SK-N-SH (cell line): ENCODE measurements around the gene SDK1. TPM values are rescaled to one million over a fixed set of nuclear protein-coding genes. Genes with fewer than 3 reads are reported as not detected.

ENCODE experiments used
- CTCF ChIA-PET: fragments of 300-600, 350-600 bp; formaldehyde crosslinking; extraction: SDS; loops from one replicate; lab custom pipeline; 2021; lab: Yijun Ruan, JAX
- POLR2A ChIA-PET: fragments of 350-600 bp; sonication (Branson Sonifier 250); formaldehyde crosslinking; extraction: SDS; loops from one replicate; lab custom pipeline; 2020; ENCODE audit warnings: antibody characterized with exemption, inconsistent platforms; lab: Yijun Ruan, JAX
- DNase-seq: peaks from one replicate; pipeline ENCODE4 v3.0.0; 2012
- H2AFZ ChIP-seq: fragments of 200-600 bp; sonication (generic); 2 replicates; pipeline ENCODE4 v1.8.1; 2016; ENCODE audit warnings: antibody characterized with exemption, mild to moderate bottlenecking, low read depth
- H3F3A ChIP-seq: fragments of 200-600 bp; sonication (generic); replicated peaks from 2 replicates; pipeline ENCODE3; 2016; ENCODE audit warnings: antibody characterized with exemption, mild to moderate bottlenecking; ENCODE audit not compliant: insufficient read depth
- H3K27ac ChIP-seq, 2 experiments: fragments of 200-500 bp in 1 of 2; fragments of 200-600 bp in 1 of 2; sonication (Bioruptor generic) in 1 of 2; sonication (generic), shearing (Covaris generic) in 1 of 2; 2 replicates each; pipeline versions ENCODE4 v1.5.1 to v1.6.1; 2014 to 2016; ENCODE audit warnings: low read depth in 2 of 2, inconsistent platforms in 1 of 2, low read length in 1 of 2, mild to moderate bottlenecking in 1 of 2, mixed read lengths in 1 of 2
- H3K27me3 ChIP-seq: fragments of 200-600 bp; sonication (generic), shearing (Covaris generic); 2 replicates; pipeline ENCODE4 v1.6.1; 2016; ENCODE audit warnings: mixed run types; ENCODE audit not compliant: insufficient read depth
- H3K36me3 ChIP-seq, 2 experiments: fragments of 200-500 bp in 1 of 2; fragments of 200-600 bp in 1 of 2; sonication (Bioruptor generic) in 1 of 2; sonication (generic) in 1 of 2; replicated peaks in 1 of 2; 2 replicates each; pipeline versions ENCODE3 to v1.5.1; 2014 to 2016; ENCODE audit warnings: low read length in 1 of 2, mild to moderate bottlenecking in 1 of 2; ENCODE audit not compliant: insufficient read depth in 2 of 2, control insufficient read depth in 1 of 2
- H3K4me1 ChIP-seq, 2 experiments: fragments of 200-500 bp in 1 of 2; fragments of 200-600 bp in 1 of 2; sonication (Bioruptor generic) in 1 of 2; sonication (generic), shearing (Covaris generic) in 1 of 2; 2 replicates each; pipeline versions ENCODE4 v1.5.1 to v1.6.1; 2014 to 2016; ENCODE audit warnings: low read depth in 1 of 2, low read length in 1 of 2, mixed run types in 1 of 2; ENCODE audit not compliant: insufficient read depth in 2 of 2, control insufficient read depth in 1 of 2
- H3K4me2 ChIP-seq: fragments of 200-600 bp; sonication (generic), shearing (Covaris generic); 2 replicates; pipeline ENCODE4 v1.6.1; 2017; ENCODE audit warnings: mixed run types
- H3K4me3 ChIP-seq, 2 experiments: fragments of 200-500 bp in 1 of 2; fragments of 200-600 bp in 1 of 2; sonication (Bioruptor generic) in 1 of 2; sonication (generic), shearing (Covaris generic) in 1 of 2; 2 replicates each; pipeline versions ENCODE4 v1.5.1 to v1.8.1; 2014 to 2016; ENCODE audit warnings: low read depth in 2 of 2, inconsistent platforms in 1 of 2, low read length in 1 of 2, mild to moderate bottlenecking in 1 of 2, mixed read lengths in 1 of 2, moderate library complexity in 1 of 2
- H3K79me2 ChIP-seq: fragments of 200-600 bp; sonication (generic); 2 replicates; pipeline ENCODE4 v1.8.1; 2017; ENCODE audit warnings: mild to moderate bottlenecking; ENCODE audit not compliant: insufficient read depth
- H3K9ac ChIP-seq: fragments of 200-600 bp; sonication (generic); 2 replicates; pipeline ENCODE4 v1.6.1; 2017; ENCODE audit warnings: mixed run types
- H3K9me2 ChIP-seq: fragments of 200-600 bp; sonication (generic); 2 replicates; pipeline ENCODE4 v1.6.1; 2017; ENCODE audit warnings: mixed run types
- H3K9me3 ChIP-seq: fragments of 200-600 bp; sonication (generic); 2 replicates; pipeline ENCODE4 v1.6.1; 2017; ENCODE audit warnings: mixed run types, mild to moderate bottlenecking, moderate library complexity
- H4K20me1 ChIP-seq: fragments of 200-600 bp; sonication (generic); 2 replicates; pipeline ENCODE4 v1.6.1; 2017; ENCODE audit warnings: mild to moderate bottlenecking, mixed run types; ENCODE audit not compliant: insufficient read depth
- FOSL2 ChIP-seq: IDR thresholded peaks from 2 replicates; pipeline ENCODE4 v1.4.0; 2012; ENCODE audit warnings: low read depth, mild to moderate bottlenecking, moderate library complexity, borderline replicate concordance
- FOXJ3 ChIP-seq: sonication (generic); formaldehyde crosslinking; IDR thresholded peaks from 2 replicates; pipeline ENCODE4 v1.5.1; 2020; ENCODE audit warnings: mild to moderate bottlenecking, missing genetic modification reagents
- GABPA ChIP-seq: IDR thresholded peaks from 2 replicates; pipeline ENCODE4 v1.4.0; 2012; ENCODE audit warnings: low read depth, mild to moderate bottlenecking
- GATA2 ChIP-seq: sonication (generic); formaldehyde crosslinking; IDR thresholded peaks from 2 replicates; pipeline ENCODE4 v1.5.0; 2020; ENCODE audit warnings: mild to moderate bottlenecking, missing genetic modification reagents
- MXI1 ChIP-seq: IDR thresholded peaks from 2 replicates; pipeline ENCODE4 v1.6.1; 2012; ENCODE audit warnings: mild to moderate bottlenecking, low read depth, low read length, improper control_type of control experiment
- NRF1 ChIP-seq: IDR thresholded peaks from 2 replicates; pipeline ENCODE4 v1.6.1; 2012; ENCODE audit warnings: low read depth, mild to moderate bottlenecking, low read length
- RAD21 ChIP-seq: IDR thresholded peaks from 2 replicates; pipeline ENCODE4 v1.6.1; 2012; ENCODE audit warnings: mild to moderate bottlenecking, low read length
- RCOR1 ChIP-seq: fragments of 150-350 bp; IDR thresholded peaks from 2 replicates; pipeline ENCODE4 v1.6.1; 2017; ENCODE audit warnings: antibody characterized with exemption, low read length
- RFX5 ChIP-seq: IDR thresholded peaks from 2 replicates; pipeline ENCODE4 v1.6.1; 2012; ENCODE audit warnings: mild to moderate bottlenecking, improper control_type of control experiment, low read length
- RXRA ChIP-seq: IDR thresholded peaks from 2 replicates; pipeline ENCODE4 v1.4.0; 2012; ENCODE audit warnings: low read depth, mild to moderate bottlenecking, borderline replicate concordance
- SIN3A ChIP-seq: IDR thresholded peaks from 2 replicates; pipeline ENCODE4 v1.6.1; 2012; ENCODE audit warnings: low read depth, mild to moderate bottlenecking, low read length, moderate library complexity, borderline replicate concordance
- SMC3 ChIP-seq: IDR thresholded peaks from 2 replicates; pipeline ENCODE4 v1.6.1; 2012; ENCODE audit warnings: low read depth, low read length, improper control_type of control experiment
- TAF1 ChIP-seq: IDR thresholded peaks from 2 replicates; pipeline ENCODE4 v1.6.1; 2012; ENCODE audit warnings: low read depth, mild to moderate bottlenecking, low read length, moderate library complexity, borderline replicate concordance
- TCF12 ChIP-seq: IDR thresholded peaks from 2 replicates; pipeline ENCODE4 v1.4.0; 2012
- TEAD4 ChIP-seq: IDR thresholded peaks from 2 replicates; pipeline ENCODE4 v1.4.0; 2012; ENCODE audit warnings: mild to moderate bottlenecking, borderline replicate concordance; ENCODE audit not compliant: insufficient read depth
- USF2 ChIP-seq: fragments of 150-350 bp; IDR thresholded peaks from 2 replicates; pipeline ENCODE4 v1.6.1; 2017; ENCODE audit warnings: antibody characterized with exemption, low read length, low read depth, borderline replicate concordance
- YY1 ChIP-seq: IDR thresholded peaks from 2 replicates; pipeline ENCODE4 v1.4.0; 2012; ENCODE audit warnings: low read depth, mild to moderate bottlenecking
- WGBS: methylation state at CpG from one replicate; pipeline ENCODE4 v1.1.6; 2017; ENCODE audit warnings: low lambda C conversion rate; 5-methylcytosine and 5-hydroxymethylcytosine counted together
- polyA plus RNA-seq, 3 experiments: library from polyadenylated mRNA; depleted of rRNA; stranded (reverse); fragments of >200 nt; gene quantifications; 2 replicates each; pipeline ENCODE4 v1.2.3, GENCODE V29; 2012
- TF ChIP-seq, protein P1 (sequence below): IDR thresholded peaks from 2 replicates; pipeline ENCODE4; 2012
- TF ChIP-seq, protein P2 (sequence below): fragments of 200-600 bp; sonication (generic); IDR thresholded peaks from 2 replicates; pipeline ENCODE4 v1.6.1; 2017; ENCODE audit warnings: antibody characterized with exemption, mild to moderate bottlenecking, moderate library complexity
- TF ChIP-seq, protein P3 (sequence below): IDR thresholded peaks from 2 replicates; pipeline ENCODE4 v1.6.1; 2012; ENCODE audit warnings: mild to moderate bottlenecking, low read depth, low read length, moderate library complexity
- TF ChIP-seq, protein P4 (sequence below): IDR thresholded peaks from 2 replicates; pipeline ENCODE4 v1.4.0; 2012; ENCODE audit warnings: low read depth, borderline replicate concordance

Gene SDK1
- polyA plus RNA-seq, 1 of the 3 experiments (the other 2 are of a cell fraction) = 1.2 TPM

- no peak for TF ChIP-seq TEAD4
- no peak for TF ChIP-seq SMC3
- no peak for TF ChIP-seq SIN3A
- no peak for TF ChIP-seq GABPA
- TF ChIP-seq, protein P1, sequence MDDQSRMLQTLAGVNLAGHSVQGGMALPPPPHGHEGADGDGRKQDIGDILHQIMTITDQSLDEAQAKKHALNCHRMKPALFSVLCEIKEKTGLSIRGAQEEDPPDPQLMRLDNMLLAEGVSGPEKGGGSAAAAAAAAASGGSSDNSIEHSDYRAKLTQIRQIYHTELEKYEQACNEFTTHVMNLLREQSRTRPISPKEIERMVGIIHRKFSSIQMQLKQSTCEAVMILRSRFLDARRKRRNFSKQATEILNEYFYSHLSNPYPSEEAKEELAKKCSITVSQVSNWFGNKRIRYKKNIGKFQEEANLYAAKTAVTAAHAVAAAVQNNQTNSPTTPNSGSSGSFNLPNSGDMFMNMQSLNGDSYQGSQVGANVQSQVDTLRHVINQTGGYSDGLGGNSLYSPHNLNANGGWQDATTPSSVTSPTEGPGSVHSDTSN = no peak
- TF ChIP-seq GATA2 (CRISPR knock-in tag) = no peak
- TF ChIP-seq RAD21 = no peak
- no peak for TF ChIP-seq MXI1
- no peak for TF ChIP-seq YY1
- TF ChIP-seq RCOR1 = no peak
- no peak for TF ChIP-seq FOSL2
- TF ChIP-seq TCF12 = no peak
- no peak for TF ChIP-seq RFX5
- TF ChIP-seq NRF1 = no peak
- TF ChIP-seq USF2 = no peak
- TF ChIP-seq TAF1 = no peak
- Histone ChIP-seq H3K4me3 (no peak overlapping the region), H3K36me3 (no peaks in the 10 kb centered on the region), H3K9me2 (no peaks in the 10 kb centered on the region), H3K27me3 (no peaks in the 10 kb centered on the region), H3F3A (no peaks in the 10 kb centered on the region), H3K4me2 (no peak overlapping the region), H3K9me3 (no peaks in the 10 kb centered on the region), H3K4me1 (peaks cover 0 to 10% of the 10 kb centered on the region in 2 experiments; a peak in 2 of 4 replicates), H3K9ac (no peak overlapping the region), H3K79me2 (no peaks in the 10 kb centered on the region), H4K20me1 (no peaks in the 10 kb centered on the region), H2AFZ (no peak overlapping the region), H3K27ac (no peak overlapping the region)
- DNase-seq = no peak
- ChIA-PET CTCF (interaction anchor here (1.6 kb wide), 1 partner anchor 8 kb away, joined by 3 read pairs; no protein-coding TSS in a partner anchor), POLR2A (no interaction called here)
- WGBS = 64% methylated on average over 3 of the region's 3 CpGs
These were observed 268.6 kb downstream of the SDK1 start for GRCh38 chr7:3569643-3570042.

- CTCF ChIA-PET = interaction anchor here (0.5 to 1.3 kb wide), 4 partner anchors 10 to 1225 kb away, joined by 3 to 4 read pairs (median 4); no protein-coding TSS in a partner anchor
These were observed 272.1 kb downstream of the SDK1 start for GRCh38 chr7:3573151-3573550.

More at GRCh38 chr7:3573151-3573550, 272.1 kb downstream of the SDK1 start:
- H3K4me1 ChIP-seq = peaks cover 0 to 5% of the 10 kb centered on the region in 2 experiments; a peak in 1 of 4 replicates
- no peak overlapping the region for H3K27ac ChIP-seq
- no peaks in the 10 kb centered on the region for H4K20me1 ChIP-seq
- no peak overlapping the region for H2AFZ ChIP-seq
- no peaks in the 10 kb centered on the region for H3K27me3 ChIP-seq
- TF ChIP-seq RXRA (no peak), FOXJ3 (CRISPR knock-in tag) (no peak), GATA2 (CRISPR knock-in tag) (no peak), TEAD4 (no peak)
- TF ChIP-seq, protein P2, sequence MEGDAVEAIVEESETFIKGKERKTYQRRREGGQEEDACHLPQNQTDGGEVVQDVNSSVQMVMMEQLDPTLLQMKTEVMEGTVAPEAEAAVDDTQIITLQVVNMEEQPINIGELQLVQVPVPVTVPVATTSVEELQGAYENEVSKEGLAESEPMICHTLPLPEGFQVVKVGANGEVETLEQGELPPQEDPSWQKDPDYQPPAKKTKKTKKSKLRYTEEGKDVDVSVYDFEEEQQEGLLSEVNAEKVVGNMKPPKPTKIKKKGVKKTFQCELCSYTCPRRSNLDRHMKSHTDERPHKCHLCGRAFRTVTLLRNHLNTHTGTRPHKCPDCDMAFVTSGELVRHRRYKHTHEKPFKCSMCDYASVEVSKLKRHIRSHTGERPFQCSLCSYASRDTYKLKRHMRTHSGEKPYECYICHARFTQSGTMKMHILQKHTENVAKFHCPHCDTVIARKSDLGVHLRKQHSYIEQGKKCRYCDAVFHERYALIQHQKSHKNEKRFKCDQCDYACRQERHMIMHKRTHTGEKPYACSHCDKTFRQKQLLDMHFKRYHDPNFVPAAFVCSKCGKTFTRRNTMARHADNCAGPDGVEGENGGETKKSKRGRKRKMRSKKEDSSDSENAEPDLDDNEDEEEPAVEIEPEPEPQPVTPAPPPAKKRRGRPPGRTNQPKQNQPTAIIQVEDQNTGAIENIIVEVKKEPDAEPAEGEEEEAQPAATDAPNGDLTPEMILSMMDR = no peak
- TF ChIP-seq, protein P3, sequence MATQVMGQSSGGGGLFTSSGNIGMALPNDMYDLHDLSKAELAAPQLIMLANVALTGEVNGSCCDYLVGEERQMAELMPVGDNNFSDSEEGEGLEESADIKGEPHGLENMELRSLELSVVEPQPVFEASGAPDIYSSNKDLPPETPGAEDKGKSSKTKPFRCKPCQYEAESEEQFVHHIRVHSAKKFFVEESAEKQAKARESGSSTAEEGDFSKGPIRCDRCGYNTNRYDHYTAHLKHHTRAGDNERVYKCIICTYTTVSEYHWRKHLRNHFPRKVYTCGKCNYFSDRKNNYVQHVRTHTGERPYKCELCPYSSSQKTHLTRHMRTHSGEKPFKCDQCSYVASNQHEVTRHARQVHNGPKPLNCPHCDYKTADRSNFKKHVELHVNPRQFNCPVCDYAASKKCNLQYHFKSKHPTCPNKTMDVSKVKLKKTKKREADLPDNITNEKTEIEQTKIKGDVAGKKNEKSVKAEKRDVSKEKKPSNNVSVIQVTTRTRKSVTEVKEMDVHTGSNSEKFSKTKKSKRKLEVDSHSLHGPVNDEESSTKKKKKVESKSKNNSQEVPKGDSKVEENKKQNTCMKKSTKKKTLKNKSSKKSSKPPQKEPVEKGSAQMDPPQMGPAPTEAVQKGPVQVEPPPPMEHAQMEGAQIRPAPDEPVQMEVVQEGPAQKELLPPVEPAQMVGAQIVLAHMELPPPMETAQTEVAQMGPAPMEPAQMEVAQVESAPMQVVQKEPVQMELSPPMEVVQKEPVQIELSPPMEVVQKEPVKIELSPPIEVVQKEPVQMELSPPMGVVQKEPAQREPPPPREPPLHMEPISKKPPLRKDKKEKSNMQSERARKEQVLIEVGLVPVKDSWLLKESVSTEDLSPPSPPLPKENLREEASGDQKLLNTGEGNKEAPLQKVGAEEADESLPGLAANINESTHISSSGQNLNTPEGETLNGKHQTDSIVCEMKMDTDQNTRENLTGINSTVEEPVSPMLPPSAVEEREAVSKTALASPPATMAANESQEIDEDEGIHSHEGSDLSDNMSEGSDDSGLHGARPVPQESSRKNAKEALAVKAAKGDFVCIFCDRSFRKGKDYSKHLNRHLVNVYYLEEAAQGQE = no peak
- TF ChIP-seq, protein P4, sequence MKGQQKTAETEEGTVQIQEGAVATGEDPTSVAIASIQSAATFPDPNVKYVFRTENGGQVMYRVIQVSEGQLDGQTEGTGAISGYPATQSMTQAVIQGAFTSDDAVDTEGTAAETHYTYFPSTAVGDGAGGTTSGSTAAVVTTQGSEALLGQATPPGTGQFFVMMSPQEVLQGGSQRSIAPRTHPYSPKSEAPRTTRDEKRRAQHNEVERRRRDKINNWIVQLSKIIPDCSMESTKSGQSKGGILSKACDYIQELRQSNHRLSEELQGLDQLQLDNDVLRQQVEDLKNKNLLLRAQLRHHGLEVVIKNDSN = no peak
- TF ChIP-seq, all 33 proteins: peak for 0
- H3K36me3 ChIP-seq = no peaks in the 10 kb centered on the region
- H3K79me2 ChIP-seq = no peaks in the 10 kb centered on the region
- no peak overlapping the region for H3K4me2 ChIP-seq
- no peak overlapping the region for H3K9ac ChIP-seq
- H3F3A ChIP-seq = no peaks in the 10 kb centered on the region
- WGBS = 49% methylated on average over 6 of the region's 6 CpGs
- no peak overlapping the region for H3K4me3 ChIP-seq
- no peaks in the 10 kb centered on the region for H3K9me3 ChIP-seq
- DNase-seq = no peak
- no peaks in the 10 kb centered on the region for H3K9me2 ChIP-seq
- POLR2A ChIA-PET = no interaction called here
